Body of pancreas (tissue), 4 donors: ENCODE data around the gene IL1RL2. TPM values are rescaled to one million over a fixed set of nuclear protein-coding genes. Genes with fewer than 3 reads are reported as not detected.

Experiments used
- ATAC-seq: fragments of 150-250 bp; one replicate; pipeline ENCODE4 v1.9.1; 2016
- DNase-seq, 4 donors: peaks; one replicate each; pipeline ENCODE4 v3.0.0-alpha.2; 2019
- H3K27ac ChIP-seq, 4 donors: fragments of 200-600 bp; sonication (generic); 1 replicate in 3 of 4; 2 replicates in 1 of 4; pipeline versions ENCODE4 v1.5.1 to v1.6.1; 2016 to 2019; ENCODE audit warnings: mild to moderate bottlenecking in 1 of 4, mixed read lengths in 1 of 4, moderate library complexity in 1 of 4
- H3K27me3 ChIP-seq, 2 donors: fragments of 200-600 bp; sonication (generic); one replicate each; pipeline ENCODE4 v1.6.0; 2016; ENCODE audit warnings: mild to moderate bottlenecking in 1 of 2
- H3K36me3 ChIP-seq, 2 donors: fragments of 200-600 bp; sonication (generic); replicated peaks in 1 of 2; 2 replicates each; pipeline ENCODE4 v1.5.1; 2016; ENCODE audit warnings: low read depth in 2 of 2; ENCODE audit not compliant: insufficient read depth in 1 of 2
- H3K4me1 ChIP-seq: fragments of 200-600 bp; sonication (generic); one replicate; pipeline ENCODE4 v1.6.0; 2016
- H3K4me3 ChIP-seq, 2 donors: fragments of 200-600 bp; sonication (generic); 1 replicate in 1 of 2; 2 replicates in 1 of 2; pipeline ENCODE4 v1.5.1; 2016 to 2019
- H3K9me3 ChIP-seq, 3 donors: fragments of 200-600 bp; sonication (generic); 1 replicate in 2 of 3; 2 replicates in 1 of 3; pipeline ENCODE4 v1.5.1; 2016
- CTCF ChIP-seq, 7 experiments: fragments of 450-650 bp in 4 of 7; fragments of 200-600 bp in 3 of 7; sonication (generic) in 3 of 7; IDR thresholded peaks; one replicate each; pipeline ENCODE4 v1.5.1; 2016 to 2019; ENCODE audit warnings: antibody characterized with exemption in 7 of 7
- POLR2A ChIP-seq, 3 donors: fragments of 450-650 bp; IDR thresholded peaks; one replicate each; pipeline ENCODE4 v1.6.1; 2016; ENCODE audit warnings: antibody characterized with exemption in 3 of 3, mild to moderate bottlenecking in 2 of 3
- WGBS, 2 donors: methylation state at CpG; one replicate each; pipeline ENCODE4 v1.1.5; 2017; 5-methylcytosine and 5-hydroxymethylcytosine counted together
- intact Hi-C: fragments of 100-400 bp; cut with DNase I; formaldehyde crosslinking; loops from one replicate; pipeline ENCODE4 v1.15.1; 2023
- total RNA-seq, 2 donors: library from RNA; depleted of rRNA; stranded (reverse); fragments of >200 nt; gene quantifications; one replicate each; pipeline ENCODE4 v1.1.0, GENCODE V29; 2016

The IL1RL2 gene
- total RNA-seq, 2 donors from 2014 or later, result 0.52 TPM; not detected in 1

GRCh38 chr2:102230410-102230909, 43.6 kb downstream of the IL1RL2 start:
- H3K27ac ChIP-seq, result no peak overlapping the region
- H3K36me3 ChIP-seq, result no peaks in the 10 kb centered on the region
- TF ChIP-seq CTCF (IDR thresholded peaks at IDR 0.05), result no peak
- TF ChIP-seq POLR2A (IDR thresholded peaks at IDR 0.05), result no peak
- WGBS, 2 donors, result 80 to 89% methylated on average over 9 of the region's 9 CpGs
- H3K27me3 ChIP-seq, result no peaks in the 10 kb centered on the region
- no peak for ATAC-seq
- peaks cover 19% of the 10 kb centered on the region for H3K4me1 ChIP-seq
- no peaks in the 10 kb centered on the region for H3K9me3 ChIP-seq
- DNase-seq, result no peak
- intact Hi-C loops, result no loop called here
- no peak overlapping the region for H3K4me3 ChIP-seq

GRCh38 chr2:102233132-102233884, 46.5 kb downstream of the IL1RL2 start:
- Histone ChIP-seq H3K36me3 (no peaks in the 10 kb centered on the region), H3K27ac (no peak overlapping the region), H3K4me3 (no peak overlapping the region), H3K27me3 (no peaks in the 10 kb centered on the region), H3K4me1 (peaks cover 8% of the 10 kb centered on the region), H3K9me3 (no peaks in the 10 kb centered on the region)
- WGBS, 2 donors, result 87 to 91% methylated on average over 11 of the region's 11 CpGs
- ATAC-seq (no peak), DNase-seq (no peak)
- intact Hi-C loops, result no loop called here
- no peak for TF ChIP-seq CTCF (IDR thresholded peaks at IDR 0.05)
- no peak for TF ChIP-seq POLR2A (IDR thresholded peaks at IDR 0.05)

- DNase-seq (no peak), ATAC-seq (no peak)
- H3K27ac ChIP-seq, result no peak overlapping the region
- 84 to 87% methylated on average over 13 to 18 of the region's 18 CpGs for WGBS, 2 donors
- intact Hi-C loops, result loop anchor here (5.0 kb wide), 1 partner anchor 213 kb away; no protein-coding TSS in a partner anchor
- H3K27me3 ChIP-seq, result no peaks in the 10 kb centered on the region
- TF ChIP-seq POLR2A (IDR thresholded peaks at IDR 0.05) (no peak), CTCF (IDR thresholded peaks at IDR 0.05) (no peak)
- H3K4me1 ChIP-seq, result peaks cover 9% of the 10 kb centered on the region
- H3K9me3 ChIP-seq, result no peaks in the 10 kb centered on the region
- H3K4me3 ChIP-seq, result no peak overlapping the region
- no peaks in the 10 kb centered on the region for H3K36me3 ChIP-seq
Observed at GRCh38 chr2:102235042-102235473, 48.2 kb downstream of the IL1RL2 start.

- Histone ChIP-seq H3K4me3 (no peak overlapping the region), H3K27me3 (no peaks in the 10 kb centered on the region), H3K9me3 (no peaks in the 10 kb centered on the region), H3K4me1 (peaks cover 11% of the 10 kb centered on the region), H3K36me3 (no peaks in the 10 kb centered on the region), H3K27ac (no peak overlapping the region)
- WGBS, 2 donors, result 80% methylated on average over 4 to 5 of the region's 5 CpGs
- TF ChIP-seq POLR2A (IDR thresholded peaks at IDR 0.05), result no peak
- TF ChIP-seq CTCF (IDR thresholded peaks at IDR 0.05), result peak in 1 of 7 experiments; percentile 17
- intact Hi-C loops, result loop anchor here (5.0 kb wide), 1 partner anchor 213 kb away; no protein-coding TSS in a partner anchor
- ATAC-seq (no peak), DNase-seq (no peak)
Observed at GRCh38 chr2:102235491-102235890, 48.7 kb downstream of the IL1RL2 start.
